HCT116 (cell line): ENCODE measurements around the gene RTN4RL1. TPM values are rescaled to one million over a fixed set of nuclear protein-coding genes. Genes with fewer than 3 reads are reported as not detected.

Source experiments
- ATAC-seq: fragments of 200-7000 bp; cut with Tn5 transposase; 2 replicates; pipeline ENCODE4 v1.9.1; 2020; ENCODE audit warnings: mild to moderate bottlenecking, moderate library complexity
- BruUV-seq: library from RNA; stranded (reverse); fragments of 400-500 nt; replicated peaks from 2 replicates; lab custom pipeline; 2021; lab: Mats Ljungman, UMichigan
- CTCF ChIA-PET: fragments of 300-600 bp; sonication (Branson Sonifier 250); formaldehyde crosslinking; loops from one replicate; lab custom pipeline; 2021; ENCODE audit warnings: antibody characterized with exemption; lab: Charles Lee
- POLR2A ChIA-PET: fragments of 300-600, 350-600 bp; sonication (Branson Sonifier 250); formaldehyde crosslinking; loops from one replicate; lab custom pipeline; 2021; ENCODE audit warnings: antibody characterized with exemption; lab: Charles Lee
- RAD21 ChIA-PET, 2 experiments: fragments of 300-600 bp; sonication (Branson Sonifier 250); formaldehyde crosslinking; loops; one replicate each; lab custom pipeline; 2023; ENCODE audit warnings: low total read pairs in 2 of 2; ENCODE audit not compliant: uncharacterized antibody in 2 of 2, unreplicated experiment in 2 of 2, low non-redundant PET in 1 of 2; lab: Charles Lee
- DNase-seq: peaks from one replicate; pipeline ENCODE4 v3.0.0-alpha.2; 2010; ENCODE audit warnings: low read depth, low spot score
- H2AFZ ChIP-seq: fragments of 200-600 bp; shearing (Covaris generic), sonication (generic); 2 replicates; pipeline ENCODE4 v1.6.1; 2017; ENCODE audit warnings: low read depth, mixed run types, mixed read lengths, antibody characterized with exemption, low read length; ENCODE audit not compliant: poor library complexity, severe bottlenecking
- H3K27ac ChIP-seq: 2 replicates; pipeline ENCODE4 v1.5.1; 2012; ENCODE audit warnings: low read depth, low read length
- H3K27me3 ChIP-seq: fragments of 200-600 bp; sonication (generic); 2 replicates; pipeline ENCODE4 v1.6.1; 2016; ENCODE audit warnings: mixed run types, low read length, mixed read lengths; ENCODE audit not compliant: insufficient read depth
- H3K36me3 ChIP-seq, 2 experiments: fragments of 200-500 bp in 1 of 2; fragments of 200-600 bp in 1 of 2; sonication (Bioruptor generic) in 1 of 2; sonication (generic) in 1 of 2; 2 replicates each; pipeline versions ENCODE4 v1.5.1 to v1.6.1; 2014 to 2016; ENCODE audit warnings: low read length in 2 of 2, inconsistent platforms in 1 of 2, mixed read lengths in 1 of 2, mixed run types in 1 of 2; ENCODE audit not compliant: insufficient read depth in 2 of 2, control insufficient read depth in 1 of 2
- H3K4me1 ChIP-seq, 2 experiments: fragments of 200-600 bp in 1 of 2; sonication (generic) in 1 of 2; 2 replicates each; pipeline versions ENCODE4 v1.5.1 to v1.6.1; 2012 to 2017; ENCODE audit warnings: low read length in 2 of 2, inconsistent platforms in 1 of 2, mild to moderate bottlenecking in 1 of 2, mixed read lengths in 1 of 2, mixed run types in 1 of 2, moderate library complexity in 1 of 2; ENCODE audit not compliant: insufficient read depth in 2 of 2, control insufficient read depth in 1 of 2
- H3K4me2 ChIP-seq: fragments of 200-600 bp; sonication (generic); 2 replicates; pipeline ENCODE4 v1.6.1; 2017; ENCODE audit warnings: mixed run types, low read length, mixed read lengths
- H3K4me3 ChIP-seq, 2 experiments: fragments of 200-600 bp in 1 of 2; sonication (generic) in 1 of 2; replicated peaks in 1 of 2; 2 replicates each; pipeline ENCODE4 v1.5.1; 2011 to 2016; ENCODE audit warnings: low read length in 2 of 2, control low read depth in 1 of 2, low read depth in 1 of 2, mild to moderate bottlenecking in 1 of 2, mixed read lengths in 1 of 2, mixed run types in 1 of 2
- H3K79me2 ChIP-seq: fragments of 200-600 bp; sonication (generic); 2 replicates; pipeline ENCODE4 v1.6.1; 2017; ENCODE audit warnings: mild to moderate bottlenecking, mixed run types, low read length, moderate library complexity, mixed read lengths; ENCODE audit not compliant: insufficient read depth
- H3K9ac ChIP-seq: fragments of 200-600 bp; sonication (generic); 2 replicates; pipeline ENCODE4 v1.6.1; 2016; ENCODE audit warnings: low read length, mixed read lengths
- H3K9me2 ChIP-seq: fragments of 200-600 bp; sonication (generic), shearing (Covaris generic); 2 replicates; pipeline ENCODE4 v1.6.1; 2017; ENCODE audit warnings: mixed run types, mild to moderate bottlenecking, moderate library complexity; ENCODE audit not compliant: insufficient read depth
- H3K9me3 ChIP-seq, 2 experiments: fragments of 200-500 bp in 1 of 2; fragments of 200-600 bp in 1 of 2; sonication (Bioruptor generic) in 1 of 2; sonication (generic) in 1 of 2; 2 replicates each; pipeline ENCODE4 v1.6.1; 2014 to 2017; ENCODE audit warnings: low read length in 2 of 2, mixed read lengths in 2 of 2, inconsistent platforms in 1 of 2, low read depth in 1 of 2, mild to moderate bottlenecking in 1 of 2, mixed run types in 1 of 2, moderate library complexity in 1 of 2; ENCODE audit not compliant: control insufficient read depth in 1 of 2, insufficient read depth in 1 of 2
- H4K20me1 ChIP-seq: fragments of 200-600 bp; sonication (generic), shearing (Covaris generic); 2 replicates; pipeline ENCODE4 v1.6.1; 2017; ENCODE audit warnings: mixed run types, mild to moderate bottlenecking, moderate library complexity; ENCODE audit not compliant: insufficient read depth
- CBX3 ChIP-seq: IDR thresholded peaks from 2 replicates; pipeline ENCODE4 v1.6.1; 2012; ENCODE audit warnings: low read depth
- CEBPB ChIP-seq: IDR thresholded peaks from 2 replicates; pipeline ENCODE4 v1.6.1; 2012; ENCODE audit warnings: low read depth
- EZH2phosphoT487 ChIP-seq: fragments of 200-600 bp; IDR thresholded peaks from 2 replicates; pipeline ENCODE4 v1.6.1; 2018; ENCODE audit warnings: antibody characterized with exemption, borderline replicate concordance
- RAD21 ChIP-seq: IDR thresholded peaks from 2 replicates; pipeline ENCODE4 v1.6.1; 2012; ENCODE audit warnings: low read depth, mild to moderate bottlenecking
- SIN3A ChIP-seq: IDR thresholded peaks from 2 replicates; pipeline ENCODE4 v1.6.1; 2012; ENCODE audit warnings: low read depth
- SRF ChIP-seq: IDR thresholded peaks from 2 replicates; pipeline ENCODE4 v1.6.1; 2012; ENCODE audit warnings: low read depth
- TCF7L2 ChIP-seq: IDR thresholded peaks from 2 replicates; pipeline ENCODE4 v1.7.0; 2011; ENCODE audit warnings: borderline replicate concordance, inconsistent platforms; ENCODE audit not compliant: insufficient read depth, insufficient read length; ENCODE audit errors: extremely low read depth
- YY1 ChIP-seq: IDR thresholded peaks from 2 replicates; pipeline ENCODE4 v1.6.1; 2011; ENCODE audit warnings: low read length, low read depth, moderate library complexity, mild to moderate bottlenecking; ENCODE audit not compliant: insufficient replicate concordance; ENCODE audit errors: extremely low read depth
- ZFX ChIP-seq: fragments of 450-650 bp; IDR thresholded peaks from 2 replicates; pipeline ENCODE4 v1.6.1; 2017
- intact Hi-C: fragments of 100-400 bp; cut with micrococcal nuclease; formaldehyde crosslinking; loops from 2 replicates; pipeline ENCODE4 v1.10.0; 2022
- total RNA-seq: library from RNA; stranded (reverse); gene quantifications from one replicate; pipeline ENCODE4 v1.2.1, GENCODE V29; 2021; ENCODE audit not compliant: unreplicated experiment
- TF ChIP-seq, protein P1 (sequence below): IDR thresholded peaks from 2 replicates; pipeline ENCODE4 v1.6.1; 2012; ENCODE audit warnings: low read depth
- TF ChIP-seq, protein P2 (sequence below): IDR thresholded peaks from 2 replicates; pipeline ENCODE4 v1.6.1; 2011; ENCODE audit warnings: mild to moderate bottlenecking, low read length, moderate library complexity; ENCODE audit not compliant: insufficient replicate concordance; ENCODE audit errors: extremely low read depth
- TF ChIP-seq, protein P3 (sequence below): IDR thresholded peaks from 2 replicates; pipeline ENCODE4 v1.6.1; 2012

Gene RTN4RL1
- total RNA-seq, 1 experiment from 2014 or later, result 3.7 TPM

DNA sequence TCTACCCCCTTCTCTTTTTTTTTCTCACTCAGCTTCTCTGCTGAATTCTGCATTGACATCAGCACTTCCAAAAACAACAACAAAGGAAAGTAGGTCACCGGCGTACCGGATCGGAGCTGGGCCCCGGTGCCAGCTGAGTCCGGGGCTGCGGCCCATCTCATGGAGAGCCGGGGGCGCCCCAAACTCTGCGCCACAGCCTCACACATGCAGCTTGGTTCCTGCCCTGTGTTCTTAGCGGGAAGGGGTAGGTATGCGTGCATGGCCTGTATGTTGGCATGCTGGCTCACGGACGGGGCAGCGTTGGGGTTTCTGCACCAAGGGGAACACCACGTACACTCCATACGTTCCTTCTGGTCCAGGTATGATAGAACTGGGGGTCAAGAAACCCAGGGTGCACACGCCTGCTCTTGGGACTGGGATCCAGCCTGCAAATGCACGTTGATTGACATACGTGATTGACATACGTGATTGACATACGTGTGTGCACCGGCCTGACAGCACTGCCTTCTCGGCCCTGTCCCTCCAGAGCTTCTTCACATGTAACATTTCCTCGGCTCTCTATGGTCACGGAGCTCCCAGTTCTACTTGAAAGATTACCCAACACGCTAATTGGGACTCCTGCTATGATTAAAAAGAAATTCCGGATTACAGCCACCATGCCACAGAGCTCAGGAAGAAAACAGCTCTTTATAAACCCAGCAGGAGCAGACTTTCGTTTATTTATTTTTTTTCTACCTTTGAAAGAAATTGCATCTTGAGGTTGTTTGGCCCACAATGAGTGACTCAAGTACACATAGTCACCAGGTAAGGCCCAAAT is 106.6 kb downstream of the RTN4RL1 start (continued):
- TF ChIP-seq, protein P1, sequence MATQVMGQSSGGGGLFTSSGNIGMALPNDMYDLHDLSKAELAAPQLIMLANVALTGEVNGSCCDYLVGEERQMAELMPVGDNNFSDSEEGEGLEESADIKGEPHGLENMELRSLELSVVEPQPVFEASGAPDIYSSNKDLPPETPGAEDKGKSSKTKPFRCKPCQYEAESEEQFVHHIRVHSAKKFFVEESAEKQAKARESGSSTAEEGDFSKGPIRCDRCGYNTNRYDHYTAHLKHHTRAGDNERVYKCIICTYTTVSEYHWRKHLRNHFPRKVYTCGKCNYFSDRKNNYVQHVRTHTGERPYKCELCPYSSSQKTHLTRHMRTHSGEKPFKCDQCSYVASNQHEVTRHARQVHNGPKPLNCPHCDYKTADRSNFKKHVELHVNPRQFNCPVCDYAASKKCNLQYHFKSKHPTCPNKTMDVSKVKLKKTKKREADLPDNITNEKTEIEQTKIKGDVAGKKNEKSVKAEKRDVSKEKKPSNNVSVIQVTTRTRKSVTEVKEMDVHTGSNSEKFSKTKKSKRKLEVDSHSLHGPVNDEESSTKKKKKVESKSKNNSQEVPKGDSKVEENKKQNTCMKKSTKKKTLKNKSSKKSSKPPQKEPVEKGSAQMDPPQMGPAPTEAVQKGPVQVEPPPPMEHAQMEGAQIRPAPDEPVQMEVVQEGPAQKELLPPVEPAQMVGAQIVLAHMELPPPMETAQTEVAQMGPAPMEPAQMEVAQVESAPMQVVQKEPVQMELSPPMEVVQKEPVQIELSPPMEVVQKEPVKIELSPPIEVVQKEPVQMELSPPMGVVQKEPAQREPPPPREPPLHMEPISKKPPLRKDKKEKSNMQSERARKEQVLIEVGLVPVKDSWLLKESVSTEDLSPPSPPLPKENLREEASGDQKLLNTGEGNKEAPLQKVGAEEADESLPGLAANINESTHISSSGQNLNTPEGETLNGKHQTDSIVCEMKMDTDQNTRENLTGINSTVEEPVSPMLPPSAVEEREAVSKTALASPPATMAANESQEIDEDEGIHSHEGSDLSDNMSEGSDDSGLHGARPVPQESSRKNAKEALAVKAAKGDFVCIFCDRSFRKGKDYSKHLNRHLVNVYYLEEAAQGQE, result no peak
- no peak for TF ChIP-seq CBX3
- no peak for TF ChIP-seq TCF7L2
- no peak for TF ChIP-seq ZFX

DNA sequence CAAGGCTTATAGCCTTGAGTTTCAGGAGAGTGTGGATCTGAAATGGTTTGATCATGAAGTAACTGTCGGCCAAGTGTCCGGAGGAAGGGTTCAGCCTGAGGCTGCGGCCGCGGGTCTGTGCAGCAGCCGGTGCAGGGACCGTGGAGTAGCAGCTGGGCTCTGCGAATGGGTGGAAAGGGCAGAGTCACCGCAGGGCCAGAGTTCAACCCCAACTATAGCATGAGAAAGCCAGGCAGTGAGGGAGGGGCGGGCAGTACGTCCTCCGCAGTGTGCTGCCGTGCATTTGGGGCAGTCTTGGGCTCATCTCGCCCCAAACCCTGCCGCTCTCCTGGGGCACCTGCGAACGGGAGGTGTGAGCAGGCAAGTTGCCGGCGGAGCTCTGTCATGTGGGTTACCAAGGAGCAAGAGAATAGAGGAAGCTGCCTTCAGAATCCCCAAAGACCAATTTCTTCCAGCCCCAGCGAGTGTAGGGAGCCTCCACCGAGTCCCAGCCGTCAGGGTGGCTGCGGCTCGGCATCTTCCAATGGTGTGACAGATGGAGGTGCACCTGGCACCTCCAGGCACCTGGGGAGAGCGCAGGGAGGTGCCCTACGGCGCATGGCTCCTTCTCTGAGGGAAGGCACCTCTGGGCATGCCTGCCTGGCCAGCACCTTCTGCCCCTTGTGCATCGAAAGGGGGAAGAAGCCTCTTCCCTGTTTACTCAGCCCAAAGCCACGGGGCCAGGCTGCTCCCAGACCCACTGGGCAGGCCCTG is 108.0 kb downstream of the RTN4RL1 start:
- no TSS peak for BruUV-seq
- H3K9ac ChIP-seq, result no peak overlapping the region
- intact Hi-C loops, result no loop called here
- no peak for DNase-seq
- no peak for ATAC-seq
- no peak overlapping the region for H3K4me2 ChIP-seq
- no peak overlapping the region for H3K27ac ChIP-seq
- H3K9me2 ChIP-seq, result no peaks in the 10 kb centered on the region
- H3K79me2 ChIP-seq, result no peaks in the 10 kb centered on the region
- ChIA-PET CTCF (no interaction called here), RAD21 (interaction anchor here in 1 of 2 experiments (0.6 kb wide), 1 partner anchor 108 kb away, joined by 3 read pairs; the partner anchor contains the start of gene RTN4RL1), POLR2A (no interaction called here)
- no peaks in the 10 kb centered on the region for H3K36me3 ChIP-seq
- H3K4me3 ChIP-seq, result no peak overlapping the region
- H2AFZ ChIP-seq, result no peak overlapping the region
- no peaks in the 10 kb centered on the region for H3K9me3 ChIP-seq
- H4K20me1 ChIP-seq, result no peaks in the 10 kb centered on the region
- peaks cover 4% of the 10 kb centered on the region; the same call in 1 of the 2 replicates for H3K27me3 ChIP-seq
- no peaks in the 10 kb centered on the region for H3K4me1 ChIP-seq
- TF ChIP-seq, protein P1, result no peak
- TF ChIP-seq, protein P2, sequence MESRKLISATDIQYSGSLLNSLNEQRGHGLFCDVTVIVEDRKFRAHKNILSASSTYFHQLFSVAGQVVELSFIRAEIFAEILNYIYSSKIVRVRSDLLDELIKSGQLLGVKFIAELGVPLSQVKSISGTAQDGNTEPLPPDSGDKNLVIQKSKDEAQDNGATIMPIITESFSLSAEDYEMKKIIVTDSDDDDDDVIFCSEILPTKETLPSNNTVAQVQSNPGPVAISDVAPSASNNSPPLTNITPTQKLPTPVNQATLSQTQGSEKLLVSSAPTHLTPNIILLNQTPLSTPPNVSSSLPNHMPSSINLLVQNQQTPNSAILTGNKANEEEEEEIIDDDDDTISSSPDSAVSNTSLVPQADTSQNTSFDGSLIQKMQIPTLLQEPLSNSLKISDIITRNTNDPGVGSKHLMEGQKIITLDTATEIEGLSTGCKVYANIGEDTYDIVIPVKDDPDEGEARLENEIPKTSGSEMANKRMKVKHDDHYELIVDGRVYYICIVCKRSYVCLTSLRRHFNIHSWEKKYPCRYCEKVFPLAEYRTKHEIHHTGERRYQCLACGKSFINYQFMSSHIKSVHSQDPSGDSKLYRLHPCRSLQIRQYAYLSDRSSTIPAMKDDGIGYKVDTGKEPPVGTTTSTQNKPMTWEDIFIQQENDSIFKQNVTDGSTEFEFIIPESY, result no peak
- TF ChIP-seq SRF, result no peak
- TF ChIP-seq, protein P3, sequence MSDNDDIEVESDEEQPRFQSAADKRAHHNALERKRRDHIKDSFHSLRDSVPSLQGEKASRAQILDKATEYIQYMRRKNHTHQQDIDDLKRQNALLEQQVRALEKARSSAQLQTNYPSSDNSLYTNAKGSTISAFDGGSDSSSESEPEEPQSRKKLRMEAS, result no peak
- TF ChIP-seq SIN3A, result no peak
- no peak for TF ChIP-seq EZH2phosphoT487
- no peak for TF ChIP-seq RAD21
- no peak for TF ChIP-seq YY1
- no peak for TF ChIP-seq CEBPB
- TF ChIP-seq CBX3, result no peak
